ENCODE results near the gene ARHGAP15.

Gene ARHGAP15

GRCh38 chr2:143688248-143688647, 559.0 kb downstream of the ARHGAP15 start:
- Histone ChIP-seq H3K79me2 (ENCODE audit: insufficient read depth, low read length) (no peaks in the 10 kb centered on the region), H4K20me1 (ENCODE audit: insufficient read depth, low read length) (no peaks in the 10 kb centered on the region), H3K9ac (ENCODE audit: low read length) (no peak overlapping the region), H2AFZ (ENCODE audit: low read length) (no peak overlapping the region), H3F3A (ENCODE audit: insufficient read depth, low read length) (no peaks in the 10 kb centered on the region; the same call in 1 of the 2 replicates), H3K4me1 (ENCODE audit: insufficient read depth, low read length, severe bottlenecking) (no peaks in the 10 kb centered on the region), H3K27me3 (ENCODE audit: insufficient read depth, low read length) (no peaks in the 10 kb centered on the region), H3K4me3 (ENCODE audit: low read depth, low read length, poor library complexity, severe bottlenecking) (no peak overlapping the region), H3K27ac (ENCODE audit: low read depth, low read length, poor library complexity, severe bottlenecking) (no peak overlapping the region), H3K36me3 (ENCODE audit: insufficient read depth, low read length) (no peaks in the 10 kb centered on the region), H3K9me2 (ENCODE audit: low read depth, low read length) (no peaks in the 10 kb centered on the region), H3K9me3 (ENCODE audit: low read length) (no peaks in the 10 kb centered on the region), H3K4me2 (ENCODE audit: low read length) (no peak overlapping the region)
- no peak for TF ChIP-seq CTCF (IDR thresholded peaks at IDR 0.05; ENCODE audit: low read length)
- no peak for TF ChIP-seq EZH2 (IDR thresholded peaks at IDR 0.05; ENCODE audit: borderline replicate concordance, low read length)

- Histone ChIP-seq H3K36me3 (ENCODE audit: insufficient read depth, low read length) (no peaks in the 10 kb centered on the region), H3K4me1 (ENCODE audit: insufficient read depth, low read length, severe bottlenecking) (no peaks in the 10 kb centered on the region)
Observed at GRCh38 chr2:143688815-143689214, 559.6 kb downstream of the ARHGAP15 start.

GRCh38 chr2:143689541-143689940, 560.3 kb downstream of the ARHGAP15 start:
- Histone ChIP-seq H4K20me1 (ENCODE audit: insufficient read depth, low read length) (no peaks in the 10 kb centered on the region), H3K36me3 (ENCODE audit: insufficient read depth, low read length) (no peaks in the 10 kb centered on the region), H3K4me1 (ENCODE audit: insufficient read depth, low read length, severe bottlenecking) (no peaks in the 10 kb centered on the region), H3K27me3 (ENCODE audit: insufficient read depth, low read length) (no peaks in the 10 kb centered on the region), H3K9me2 (ENCODE audit: low read depth, low read length) (no peaks in the 10 kb centered on the region), H3F3A (ENCODE audit: insufficient read depth, low read length) (no peaks in the 10 kb centered on the region; the same call in 1 of the 2 replicates), H3K79me2 (ENCODE audit: insufficient read depth, low read length) (no peaks in the 10 kb centered on the region), H3K4me2 (ENCODE audit: low read length) (no peak overlapping the region), H3K4me3 (ENCODE audit: low read depth, low read length, poor library complexity, severe bottlenecking) (no peak overlapping the region), H3K9ac (ENCODE audit: low read length) (no peak overlapping the region), H2AFZ (ENCODE audit: low read length) (no peak overlapping the region), H3K27ac (ENCODE audit: low read depth, low read length, poor library complexity, severe bottlenecking) (no peak overlapping the region), H3K9me3 (ENCODE audit: low read length) (no peaks in the 10 kb centered on the region)
- no peak for TF ChIP-seq EZH2 (IDR thresholded peaks at IDR 0.05; ENCODE audit: borderline replicate concordance, low read length)
- no peak for TF ChIP-seq CTCF (IDR thresholded peaks at IDR 0.05; ENCODE audit: low read length)

More at GRCh38 chr2:143688815-143689214, 559.6 kb downstream of the ARHGAP15 start:
- Histone ChIP-seq H2AFZ (ENCODE audit: low read length) (no peak overlapping the region), H3K9ac (ENCODE audit: low read length) (no peak overlapping the region), H3F3A (ENCODE audit: insufficient read depth, low read length) (no peaks in the 10 kb centered on the region; the same call in 1 of the 2 replicates), H3K27me3 (ENCODE audit: insufficient read depth, low read length) (no peaks in the 10 kb centered on the region), H3K4me3 (ENCODE audit: low read depth, low read length, poor library complexity, severe bottlenecking) (no peak overlapping the region), H3K79me2 (ENCODE audit: insufficient read depth, low read length) (no peaks in the 10 kb centered on the region), H3K9me3 (ENCODE audit: low read length) (no peaks in the 10 kb centered on the region), H4K20me1 (ENCODE audit: insufficient read depth, low read length) (no peaks in the 10 kb centered on the region), H3K27ac (ENCODE audit: low read depth, low read length, poor library complexity, severe bottlenecking) (no peak overlapping the region), H3K4me2 (ENCODE audit: low read length) (no peak overlapping the region), H3K9me2 (ENCODE audit: low read depth, low read length) (no peaks in the 10 kb centered on the region)
- no peak for TF ChIP-seq EZH2 (IDR thresholded peaks at IDR 0.05; ENCODE audit: borderline replicate concordance, low read length)
- TF ChIP-seq CTCF (IDR thresholded peaks at IDR 0.05; ENCODE audit: low read length) = no peak
